ENCODE measurements around the gene CCDC24. TPM values are rescaled to one million over a fixed set of nuclear protein-coding genes. Genes with fewer than 3 reads are reported as not detected.

The CCDC24 gene
- total RNA-seq, 2 experiments from 2014 or later = 1.2 to 2.0 TPM

DNA sequence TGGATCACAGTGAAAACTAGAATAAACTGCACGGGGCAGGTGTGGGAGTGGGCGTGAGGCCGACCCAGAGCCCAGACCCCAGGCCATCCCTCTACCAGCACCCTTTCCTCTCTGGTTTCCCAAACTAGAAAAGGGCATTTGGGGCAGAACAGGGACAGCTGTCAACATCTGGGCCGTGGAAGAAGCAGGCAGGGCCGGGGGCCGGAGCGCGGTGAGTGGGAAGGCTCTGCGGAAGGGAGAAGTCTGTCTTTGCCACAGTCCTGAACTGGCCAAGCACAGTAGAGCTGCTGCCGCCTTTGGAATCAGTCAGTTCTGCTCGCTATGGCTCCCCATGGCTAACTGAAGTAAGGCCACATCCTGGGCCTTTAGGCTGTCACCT is 6.6 kb downstream of the CCDC24 start:
- no peak overlapping the region for H3K27ac Mint-ChIP-seq
- intact Hi-C loops (cut with DNase I, micrococcal nuclease) = no loop called here
- ChIA-PET CTCF (interaction anchor here (1.0 kb wide), 1 partner anchor 24 kb away, joined by 3 read pairs; the partner anchor contains the start of gene ATP6V0B), POLR2A (no interaction called here)
- H3K27me3 Mint-ChIP-seq = no peaks in the 10 kb centered on the region
- H3K36me3 Mint-ChIP-seq (ENCODE audit: low read depth) = peaks cover 10% of the 10 kb centered on the region
- DNase-seq = no peak
- ATAC-seq = no peak
- H3K4me3 Mint-ChIP-seq = no peak overlapping the region
- H3K9me3 Mint-ChIP-seq (ENCODE audit: low read depth) = no peaks in the 10 kb centered on the region
- H3K4me1 Mint-ChIP-seq = no peaks in the 10 kb centered on the region

DNA sequence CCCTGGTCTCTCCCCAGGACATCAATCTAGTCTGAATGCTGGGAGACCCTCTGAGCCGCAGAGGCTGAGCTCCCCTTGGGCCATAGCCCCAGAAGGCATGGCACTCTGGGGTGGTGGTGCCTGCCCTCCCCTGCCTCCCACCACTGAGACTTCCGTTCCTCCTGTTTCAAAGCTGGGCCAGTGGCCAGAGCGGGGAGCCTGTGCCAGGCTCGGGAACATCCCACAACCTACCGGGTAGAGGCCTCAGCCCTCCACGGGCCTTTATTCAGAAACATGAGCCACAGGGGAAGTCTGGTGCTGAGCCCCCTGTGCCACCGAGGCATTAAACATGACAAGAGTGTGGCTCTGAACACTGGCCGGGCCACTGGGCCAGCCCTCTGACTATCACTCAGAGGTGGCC is 8.1 kb downstream of the CCDC24 start:
- CTCF ChIA-PET = interaction anchor here (0.6 to 1.2 kb wide), 2 partner anchors 12 to 58 kb away, joined by 3 read pairs; no protein-coding TSS in a partner anchor
- H3K9me3 Mint-ChIP-seq (ENCODE audit: low read depth) = no peaks in the 10 kb centered on the region
- no peak for DNase-seq
- H3K4me1 Mint-ChIP-seq = no peaks in the 10 kb centered on the region
- H3K27me3 Mint-ChIP-seq = no peaks in the 10 kb centered on the region
- peaks cover 10% of the 10 kb centered on the region for H3K36me3 Mint-ChIP-seq (ENCODE audit: low read depth)
- H3K4me3 Mint-ChIP-seq = no peak overlapping the region
- no peak overlapping the region for H3K27ac Mint-ChIP-seq
- no peak for ATAC-seq
- intact Hi-C loops (cut with DNase I, micrococcal nuclease) = no loop called here
- POLR2A ChIA-PET = no interaction called here

DNA sequence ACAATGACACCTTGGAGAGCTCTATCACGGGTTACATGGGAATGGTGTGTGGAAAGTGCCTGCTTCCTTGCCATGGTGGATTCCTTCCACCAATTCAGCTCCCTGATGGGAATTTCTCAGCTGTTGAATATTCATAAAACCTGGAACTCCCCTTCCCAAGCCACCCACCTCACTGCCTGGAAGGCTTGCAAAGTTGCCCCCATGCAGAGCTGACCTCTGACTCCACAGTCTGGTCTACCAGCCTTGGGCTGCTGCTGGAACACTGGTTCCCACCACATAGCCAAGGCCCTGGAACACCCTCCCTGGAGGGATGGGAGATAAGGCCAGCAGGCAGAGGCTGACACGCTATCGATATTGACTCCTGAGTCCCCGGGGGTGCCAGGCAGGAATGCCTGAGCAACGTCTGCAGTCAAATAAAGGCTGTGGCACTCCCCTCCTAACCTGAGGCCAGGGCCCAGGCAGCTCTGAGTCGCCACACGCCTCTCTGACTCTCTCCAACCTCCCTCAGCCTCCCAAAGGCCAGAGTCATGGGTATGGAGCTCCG is 8.8 kb downstream of the CCDC24 start:
- no peaks in the 10 kb centered on the region for H3K27me3 Mint-ChIP-seq
- CTCF ChIA-PET = interaction anchor here (0.6 to 1.2 kb wide), 3 partner anchors 11 to 48 kb away, joined by 3 to 4 read pairs (median 3); no protein-coding TSS in a partner anchor
- peaks cover 10% of the 10 kb centered on the region for H3K36me3 Mint-ChIP-seq (ENCODE audit: low read depth)
- intact Hi-C loops (cut with DNase I, micrococcal nuclease) = no loop called here
- ATAC-seq (no peak), DNase-seq (no peak)
- POLR2A ChIA-PET = no interaction called here
- H3K4me1 Mint-ChIP-seq = no peaks in the 10 kb centered on the region
- no peaks in the 10 kb centered on the region for H3K9me3 Mint-ChIP-seq (ENCODE audit: low read depth)
- H3K4me3 Mint-ChIP-seq = no peak overlapping the region
- H3K27ac Mint-ChIP-seq = no peak overlapping the region

DNA sequence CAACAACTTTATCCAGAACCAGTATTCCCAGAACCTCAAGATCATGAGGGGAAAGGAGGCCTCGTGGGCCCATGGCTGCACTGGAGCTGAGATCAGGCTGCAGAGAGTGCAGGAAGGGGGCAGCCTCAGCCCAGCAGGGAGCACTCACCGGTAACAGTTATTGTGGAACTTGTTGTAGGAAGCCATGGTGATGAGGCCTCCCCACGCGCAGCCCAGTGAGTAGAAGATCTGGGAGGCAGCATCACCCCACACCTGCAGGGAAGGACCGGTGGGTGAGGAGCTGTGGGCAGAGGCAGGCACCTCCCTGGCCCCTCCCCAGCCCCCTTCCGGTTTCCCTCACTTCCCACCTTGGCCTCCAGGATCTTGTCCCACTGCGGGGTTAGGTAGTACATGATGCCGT is 10.8 kb downstream of the CCDC24 start:
- no peaks in the 10 kb centered on the region for H3K9me3 Mint-ChIP-seq (ENCODE audit: low read depth)
- intact Hi-C loops (cut with DNase I, micrococcal nuclease) = no loop called here
- CTCF ChIA-PET = interaction anchor here (0.7 to 1.0 kb wide), 2 partner anchors 34 to 68 kb away, joined by 3 read pairs; no protein-coding TSS in a partner anchor
- DNase-seq (no peak), ATAC-seq (no peak)
- no peak overlapping the region for H3K27ac Mint-ChIP-seq
- no peaks in the 10 kb centered on the region for H3K27me3 Mint-ChIP-seq
- no peak overlapping the region for H3K4me3 Mint-ChIP-seq
- H3K36me3 Mint-ChIP-seq (ENCODE audit: low read depth) = peaks cover 12% of the 10 kb centered on the region
- POLR2A ChIA-PET = no interaction called here
- H3K4me1 Mint-ChIP-seq = no peaks in the 10 kb centered on the region

DNA sequence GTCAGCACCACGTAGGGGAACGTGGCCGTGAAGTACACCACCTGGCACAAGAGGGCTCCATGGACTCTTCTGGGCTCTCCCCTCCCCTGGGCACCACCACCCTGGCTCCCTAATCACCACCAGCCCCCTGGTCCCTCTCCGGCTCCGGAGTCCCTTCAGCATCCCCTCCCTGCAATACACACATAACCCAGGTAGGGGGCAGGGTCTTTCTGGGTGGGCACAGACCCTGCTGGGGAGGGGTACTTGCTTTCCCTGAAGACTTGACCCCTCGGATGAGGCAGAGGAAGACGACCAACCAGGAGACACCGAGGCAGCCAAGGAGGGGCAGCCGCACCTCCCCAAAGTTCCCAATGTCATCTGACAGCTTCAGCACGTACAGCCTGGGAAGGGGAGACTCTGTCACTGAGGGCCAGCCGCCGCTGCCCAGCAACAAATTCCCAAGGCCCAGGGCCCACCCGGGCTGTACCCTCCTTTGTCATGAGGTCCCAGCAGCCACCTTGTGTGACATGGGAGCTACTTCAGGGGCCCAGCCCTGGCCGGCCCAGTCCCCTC is 11.3 kb downstream of the CCDC24 start:
- ATAC-seq = no peak
- no peak overlapping the region for H3K4me3 Mint-ChIP-seq
- no peaks in the 10 kb centered on the region for H3K4me1 Mint-ChIP-seq
- no peak for DNase-seq
- peaks cover 12% of the 10 kb centered on the region for H3K36me3 Mint-ChIP-seq (ENCODE audit: low read depth)
- H3K9me3 Mint-ChIP-seq (ENCODE audit: low read depth) = no peaks in the 10 kb centered on the region
- intact Hi-C loops (cut with DNase I, micrococcal nuclease) = no loop called here
- H3K27ac Mint-ChIP-seq = no peak overlapping the region
- ChIA-PET POLR2A (no interaction called here), CTCF (interaction anchor here (1.0 to 1.2 kb wide), 3 partner anchors 26 to 45 kb away, joined by 3 to 6 read pairs (median 4); no protein-coding TSS in a partner anchor)
- no peaks in the 10 kb centered on the region for H3K27me3 Mint-ChIP-seq

DNA sequence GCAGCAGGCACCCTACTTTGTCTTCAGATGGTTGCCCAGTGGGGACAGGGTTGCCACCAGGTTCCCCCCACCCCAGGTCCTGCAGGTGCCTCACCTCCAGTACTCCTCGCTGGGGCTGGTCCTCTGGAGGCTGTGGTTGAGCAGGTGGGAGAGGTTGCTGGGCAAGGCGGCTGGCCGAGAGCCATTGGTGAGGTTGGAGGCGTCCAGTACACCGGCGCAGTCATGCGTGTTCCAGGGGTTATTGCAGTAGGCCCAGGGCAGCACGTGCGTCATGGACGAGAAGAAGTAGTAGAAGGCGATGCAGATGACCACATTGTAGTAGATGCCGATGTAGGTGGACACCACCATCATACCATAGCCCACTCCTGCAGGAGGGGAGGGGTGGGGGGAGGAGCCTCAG is 16.9 kb downstream of the CCDC24 start:
- intact Hi-C loops (cut with DNase I, micrococcal nuclease) = no loop called here
- no peak for ATAC-seq
- CTCF ChIA-PET = no interaction called here

DNA sequence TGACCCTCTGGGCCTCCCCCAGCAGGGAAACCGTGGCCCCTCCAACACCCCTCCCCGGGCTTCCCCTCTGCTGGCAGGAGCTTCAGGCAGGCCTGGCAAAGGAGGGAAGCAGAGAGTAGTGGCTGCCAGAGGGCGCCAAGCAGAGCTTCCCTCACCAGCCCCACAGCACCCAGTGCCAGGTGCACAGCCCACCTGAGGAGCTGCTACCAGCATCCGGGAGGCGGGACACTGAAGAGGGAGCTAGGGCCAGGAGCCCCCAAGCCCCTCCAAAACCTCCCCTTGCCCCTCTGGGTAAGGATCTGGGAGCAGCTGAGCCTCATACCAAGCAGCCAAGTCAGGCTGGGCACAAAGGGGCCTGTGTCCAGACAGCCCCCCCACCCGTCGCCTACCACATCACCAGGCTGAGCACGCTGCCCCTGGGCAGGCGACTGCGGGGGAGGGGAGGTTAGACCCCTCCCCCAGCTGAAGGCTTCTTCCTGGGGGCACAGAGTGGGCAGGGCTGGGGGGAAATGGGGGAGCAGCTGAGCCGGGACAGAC is 19.6 kb downstream of the CCDC24 start:
- no peak for ATAC-seq
- Mint-ChIP-seq H3K4me3 (no peak overlapping the region), H3K4me1 (peaks cover 9% of the 10 kb centered on the region), H3K27ac (no peak overlapping the region), H3K36me3 (ENCODE audit: low read depth) (peaks cover 3% of the 10 kb centered on the region), H3K27me3 (no peaks in the 10 kb centered on the region), H3K9me3 (ENCODE audit: low read depth) (no peaks in the 10 kb centered on the region)
- ChIA-PET CTCF (no interaction called here), POLR2A (no interaction called here)
- intact Hi-C loops (cut with DNase I, micrococcal nuclease) = no loop called here
- no peak for DNase-seq

More for the DNA sequence above, 16.9 kb downstream of the CCDC24 start:
- POLR2A ChIA-PET = no interaction called here
- DNase-seq = no peak
- Mint-ChIP-seq H3K27me3 (no peaks in the 10 kb centered on the region), H3K36me3 (ENCODE audit: low read depth) (peaks cover 5% of the 10 kb centered on the region), H3K4me3 (no peak overlapping the region), H3K27ac (no peak overlapping the region), H3K4me1 (peaks cover 4% of the 10 kb centered on the region), H3K9me3 (ENCODE audit: low read depth) (no peaks in the 10 kb centered on the region)

DNA sequence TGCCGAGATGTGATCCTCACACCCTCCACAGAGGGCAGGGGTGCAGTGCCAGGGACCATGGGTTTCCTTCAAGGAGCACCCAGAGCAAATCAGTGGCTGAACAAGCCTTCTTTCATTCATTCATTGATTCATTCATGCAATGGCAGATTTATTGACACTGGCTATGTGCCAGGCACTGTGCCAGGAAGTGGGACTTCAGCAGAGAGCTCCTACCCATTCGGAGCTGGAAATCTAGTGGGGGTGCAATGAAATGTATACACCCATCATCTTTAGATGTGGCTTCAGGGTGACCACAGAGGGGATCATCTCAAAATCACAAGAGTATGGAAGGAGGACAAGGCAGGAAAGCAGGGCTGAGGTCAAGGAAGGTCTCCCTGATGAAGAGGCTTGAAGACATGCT is 21.0 kb downstream of the CCDC24 start:
- Mint-ChIP-seq H3K4me1 (peaks cover 9% of the 10 kb centered on the region), H3K36me3 (ENCODE audit: low read depth) (peaks cover 3% of the 10 kb centered on the region), H3K9me3 (ENCODE audit: low read depth) (no peaks in the 10 kb centered on the region), H3K27ac (no peak overlapping the region), H3K4me3 (no peak overlapping the region), H3K27me3 (no peaks in the 10 kb centered on the region)
- no peak for DNase-seq
- ChIA-PET CTCF (interaction anchor here (0.6 to 1.1 kb wide), 2 partner anchors 23 to 234 kb away, joined by 3 read pairs; no protein-coding TSS in a partner anchor), POLR2A (no interaction called here)
- no peak for ATAC-seq
- intact Hi-C loops (cut with DNase I, micrococcal nuclease) = no loop called here

DNA sequence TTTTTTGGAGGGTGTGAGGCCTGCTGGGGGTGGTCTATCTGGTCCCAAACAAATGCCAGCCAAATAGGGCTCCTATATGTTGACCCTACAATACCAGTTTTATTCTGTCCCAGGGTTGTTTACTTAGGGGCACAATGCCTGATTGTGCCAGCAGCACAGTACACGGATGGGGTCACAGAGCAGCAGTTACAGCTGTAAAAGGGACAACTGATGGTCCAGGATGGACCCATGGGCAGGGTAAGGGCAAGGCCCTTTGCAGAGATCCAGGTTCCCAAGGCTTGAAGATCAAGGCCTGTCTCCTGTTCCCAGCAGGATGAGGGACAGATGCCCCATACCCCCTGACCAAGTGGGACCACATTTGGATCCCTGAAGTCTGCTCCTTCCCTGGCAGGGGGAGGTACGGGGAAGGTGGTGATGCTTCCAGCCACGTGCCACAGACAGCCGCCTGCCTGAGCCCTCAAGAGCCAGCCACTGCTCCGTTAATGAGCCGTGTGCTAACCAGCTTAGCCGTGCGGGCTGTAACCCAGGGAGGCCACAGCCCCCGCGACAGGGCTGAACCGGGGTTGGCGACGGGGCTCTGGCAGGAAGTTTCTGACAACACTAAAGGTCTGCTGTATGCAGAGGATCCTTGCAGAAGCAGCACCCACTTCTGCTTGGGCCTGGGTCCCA is 21.7 kb downstream of the CCDC24 start:
- H3K4me3 Mint-ChIP-seq = no peak overlapping the region
- peak; percentile 33 for ATAC-seq
- H3K4me1 Mint-ChIP-seq = peaks cover 9% of the 10 kb centered on the region
- H3K27ac Mint-ChIP-seq = no peak overlapping the region
- POLR2A ChIA-PET = no interaction called here
- DNase-seq = no peak
- intact Hi-C loops (cut with DNase I, micrococcal nuclease) = no loop called here
- H3K27me3 Mint-ChIP-seq = no peaks in the 10 kb centered on the region
- CTCF ChIA-PET = interaction anchor here (0.6 to 1.1 kb wide), 3 partner anchors 14 to 234 kb away, joined by 3 to 4 read pairs (median 3); no protein-coding TSS in a partner anchor
- no peaks in the 10 kb centered on the region for H3K9me3 Mint-ChIP-seq (ENCODE audit: low read depth)
- peaks cover 3% of the 10 kb centered on the region for H3K36me3 Mint-ChIP-seq (ENCODE audit: low read depth)

DNA sequence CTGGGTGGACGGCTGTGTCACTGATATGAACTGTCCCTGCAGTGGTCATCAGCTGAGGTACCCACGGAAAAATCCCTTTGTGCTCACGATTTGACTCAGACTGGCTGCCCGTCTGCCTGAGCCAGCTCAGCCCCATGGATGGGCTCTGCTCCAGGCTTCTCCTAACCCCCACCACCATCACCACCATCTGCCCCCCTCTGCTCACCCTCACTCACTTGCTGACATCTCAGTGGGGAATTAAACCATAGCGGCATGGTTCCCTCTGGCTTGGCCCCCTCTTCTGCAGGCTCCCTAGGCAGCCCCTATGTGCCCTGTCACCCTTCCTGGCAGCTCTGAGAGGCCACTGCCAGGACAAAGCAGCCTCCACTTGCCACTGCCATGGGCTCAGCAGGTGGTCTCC is 22.6 kb downstream of the CCDC24 start:
- no peaks in the 10 kb centered on the region for H3K27me3 Mint-ChIP-seq
- H3K4me1 Mint-ChIP-seq = peaks cover 9% of the 10 kb centered on the region
- no peak overlapping the region for H3K27ac Mint-ChIP-seq
- H3K4me3 Mint-ChIP-seq = no peak overlapping the region
- no peak for ATAC-seq
- no peaks in the 10 kb centered on the region for H3K9me3 Mint-ChIP-seq (ENCODE audit: low read depth)
- no peak for DNase-seq
- intact Hi-C loops (cut with DNase I, micrococcal nuclease) = no loop called here
- H3K36me3 Mint-ChIP-seq (ENCODE audit: low read depth) = peaks cover 3% of the 10 kb centered on the region
- ChIA-PET POLR2A (interaction anchor here (0.9 kb wide), 1 partner anchor 21 kb away, joined by 3 read pairs; no protein-coding TSS in a partner anchor), CTCF (interaction anchor here (0.7 to 1.2 kb wide), 2 partner anchors 15 to 16 kb away, joined by 3 to 4 read pairs; no protein-coding TSS in a partner anchor)

DNA sequence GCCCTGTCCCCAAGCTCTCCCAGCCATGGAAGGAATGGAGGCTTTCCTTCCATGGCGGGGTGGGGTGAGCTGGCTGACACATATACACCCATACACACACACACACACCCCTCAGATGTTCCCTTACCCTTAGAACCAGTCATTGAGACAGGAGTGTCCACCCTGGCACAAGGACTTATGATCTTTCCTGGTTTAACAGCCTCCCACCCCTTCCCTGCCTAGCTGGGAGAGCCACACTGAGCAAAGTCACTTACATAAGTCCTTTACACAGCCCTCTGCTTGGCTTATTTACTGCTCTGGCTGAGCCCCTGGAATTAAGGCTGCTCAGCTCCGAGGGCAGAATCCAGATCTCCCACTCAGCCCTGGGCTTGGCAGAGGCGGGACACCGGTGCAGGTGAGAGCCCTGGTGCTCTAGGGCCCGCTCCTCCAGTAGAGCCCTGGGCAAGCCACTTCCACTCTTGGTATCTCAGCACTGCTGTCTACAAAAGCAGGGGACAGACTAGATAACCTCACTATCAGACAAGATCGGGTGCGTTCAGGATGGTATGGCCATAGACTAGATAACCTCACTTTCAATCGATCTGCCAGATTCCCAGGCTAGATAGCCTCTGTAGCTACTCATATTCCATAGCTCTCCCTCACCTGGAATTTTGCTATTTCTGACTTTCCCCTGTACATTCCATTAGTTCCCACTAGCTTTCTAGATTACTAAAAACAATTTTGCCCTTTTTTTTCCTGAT is 23.1 kb downstream of the CCDC24 start:
- Mint-ChIP-seq H3K27ac (no peak overlapping the region), H3K27me3 (no peaks in the 10 kb centered on the region), H3K9me3 (ENCODE audit: low read depth) (no peaks in the 10 kb centered on the region), H3K4me1 (peaks cover 9% of the 10 kb centered on the region), H3K36me3 (ENCODE audit: low read depth) (peaks cover 3% of the 10 kb centered on the region), H3K4me3 (no peak overlapping the region)
- POLR2A ChIA-PET = interaction anchor here (0.9 kb wide), 1 partner anchor 22 kb away, joined by 3 read pairs; no protein-coding TSS in a partner anchor
- intact Hi-C loops (cut with DNase I, micrococcal nuclease) = no loop called here
- DNase-seq = no peak
- CTCF ChIA-PET = interaction anchor here (1.1 to 1.2 kb wide), 2 partner anchors 8 to 15 kb away, joined by 3 to 6 read pairs; no protein-coding TSS in a partner anchor
- ATAC-seq = no peak
